ENCODE measurements around the gene HDLBP.
"Not testable (repeated sequence)": the region's sequence is repeated elsewhere in the genome, so short reads cannot be mapped to it uniquely, and the experiment has no call there.

HDLBP gene

DNA sequence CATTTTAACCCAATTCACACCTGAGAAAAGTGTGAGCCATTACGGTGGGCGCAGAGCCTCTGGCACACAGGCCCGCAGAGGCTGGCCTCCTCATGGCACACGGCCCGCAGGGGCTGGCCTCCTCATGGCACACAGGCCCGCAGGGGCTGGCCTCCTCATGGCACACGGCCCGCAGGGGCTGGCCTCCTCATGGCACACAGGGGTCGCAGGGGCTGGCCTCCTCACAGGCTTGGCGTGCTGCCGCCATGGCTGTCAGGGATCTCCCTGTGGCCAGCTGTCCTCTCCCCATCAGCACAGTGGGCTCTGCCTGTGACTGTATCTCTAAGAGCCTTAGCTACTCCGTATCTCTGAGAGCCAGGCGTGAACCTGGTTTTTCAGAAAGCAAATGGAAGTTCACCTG, 102.4 kb downstream of the HDLBP start:
- no peak for DNase-seq (ENCODE audit: low read depth)

DNA sequence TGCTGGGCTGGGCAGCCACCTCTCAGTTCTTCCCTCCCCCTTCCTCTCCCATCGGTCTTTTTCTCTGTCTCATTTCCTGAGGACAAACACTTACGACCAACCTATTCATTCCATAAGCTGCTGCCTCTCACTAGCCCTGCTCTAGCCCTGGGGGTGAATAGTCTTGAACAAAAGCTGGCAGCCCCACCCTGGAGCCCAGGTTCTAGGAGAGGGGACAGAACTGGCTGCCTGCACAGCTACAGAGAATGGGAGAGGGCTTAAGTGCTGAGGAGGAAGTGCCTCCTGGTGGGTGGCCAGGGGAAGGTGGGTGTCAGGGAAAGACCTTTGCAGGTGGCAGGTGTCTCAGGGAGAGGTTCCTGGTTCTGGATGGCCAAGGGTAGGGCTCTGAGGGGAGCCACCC, 104.2 kb downstream of the HDLBP start:
- no peak for DNase-seq (ENCODE audit: low read depth)

DNA sequence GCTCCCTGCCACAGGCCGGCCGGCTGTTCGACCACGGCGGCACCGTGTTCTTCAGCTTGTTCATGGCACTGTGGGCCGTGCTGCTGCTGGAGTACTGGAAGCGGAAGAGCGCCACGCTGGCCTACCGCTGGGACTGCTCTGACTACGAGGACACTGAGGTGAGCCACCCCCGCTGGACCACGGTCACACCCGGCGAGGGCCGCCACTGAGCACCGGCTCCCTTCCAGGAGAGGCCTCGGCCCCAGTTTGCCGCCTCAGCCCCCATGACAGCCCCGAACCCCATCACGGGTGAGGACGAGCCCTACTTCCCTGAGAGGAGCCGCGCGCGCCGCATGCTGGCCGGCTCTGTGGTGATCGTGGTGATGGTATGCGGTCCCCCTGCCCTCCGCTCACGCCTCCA, 106.2 kb downstream of the HDLBP start:
- no peak for DNase-seq (ENCODE audit: low read depth)

DNA sequence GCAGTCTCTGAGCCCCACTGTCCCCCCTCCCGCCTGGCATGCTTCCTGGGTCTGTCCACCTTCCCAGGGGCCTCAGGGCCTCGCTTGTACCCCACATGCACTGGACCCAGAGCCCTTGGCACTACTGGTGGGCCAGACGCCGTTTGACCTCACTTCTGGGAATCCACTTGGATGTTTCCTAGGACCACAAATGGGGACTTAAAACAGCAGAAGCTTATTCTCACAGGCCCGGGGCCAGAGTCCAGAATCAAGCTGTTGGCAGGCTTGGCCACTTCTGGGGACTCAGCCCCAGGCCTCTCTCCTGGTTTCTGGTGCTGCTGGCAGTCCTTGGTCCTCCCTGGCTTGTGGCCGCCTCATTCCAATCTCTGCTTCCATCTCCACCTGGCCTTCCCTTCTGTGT, 107.4 kb downstream of the HDLBP start:
- no peak for DNase-seq (ENCODE audit: low read depth)

DNA sequence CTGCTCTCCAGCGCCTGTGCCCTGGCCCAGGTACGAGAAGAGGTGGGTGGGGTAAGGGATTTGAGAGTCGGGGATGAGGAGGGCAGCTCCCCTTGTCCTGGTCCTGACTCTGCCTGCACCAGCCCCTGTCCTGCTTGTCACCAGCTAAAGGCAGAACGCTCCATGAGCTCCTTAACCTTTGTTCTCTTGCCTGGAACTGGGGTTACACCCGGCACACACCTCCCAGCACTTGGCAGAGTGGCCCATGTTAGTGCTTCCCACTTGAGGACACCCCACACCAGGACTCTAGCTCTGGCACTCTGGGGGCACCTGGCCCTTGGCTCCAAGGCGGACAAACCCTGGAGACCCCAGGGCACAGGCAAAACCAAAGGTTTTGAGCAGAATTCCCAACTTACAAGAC, 107.8 kb downstream of the HDLBP start:
- no peak for DNase-seq (ENCODE audit: low read depth)

DNA sequence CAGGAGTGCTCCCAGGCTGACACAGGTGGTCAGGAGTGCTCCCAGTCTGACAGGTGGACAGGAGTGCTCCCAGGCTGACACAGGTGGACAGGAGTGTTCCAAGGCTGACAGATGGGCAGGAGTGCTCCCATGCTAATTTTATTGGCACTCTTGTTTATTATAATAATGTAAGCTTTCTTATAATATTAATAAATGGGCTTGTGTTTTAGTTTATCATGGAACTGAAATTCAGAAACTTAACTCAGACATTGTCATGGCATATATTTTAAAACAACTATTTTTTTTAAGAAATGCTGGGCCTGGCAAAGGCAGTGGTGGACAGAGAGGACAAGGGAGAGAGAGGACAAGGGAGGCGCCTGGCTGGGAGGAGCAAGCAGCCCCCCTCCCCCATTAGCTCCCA, 108.3 kb downstream of the HDLBP start:
- DNase-seq (ENCODE audit: low read depth), result no peak

DNA sequence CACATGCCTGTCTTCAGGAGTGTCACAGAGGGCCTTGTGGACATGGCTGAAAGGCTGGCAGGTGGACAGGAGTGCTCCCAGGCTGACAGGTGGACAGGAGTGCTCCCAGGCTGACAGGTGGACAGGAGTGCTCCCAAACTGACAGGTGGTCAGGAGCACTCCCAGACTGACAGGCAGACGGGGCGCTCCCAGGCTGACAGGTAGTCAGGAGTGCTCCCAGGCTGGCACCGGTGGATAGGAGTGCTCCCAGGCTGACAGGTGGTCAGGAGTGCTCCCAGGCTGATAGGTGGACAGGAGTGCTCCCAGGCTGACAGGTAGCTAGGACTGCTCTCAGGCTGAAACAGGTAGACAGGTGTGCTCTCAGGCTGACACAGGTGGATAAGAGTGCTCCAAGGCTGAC, 110.4 kb downstream of the HDLBP start:
- no peak for DNase-seq (ENCODE audit: low read depth)

DNA sequence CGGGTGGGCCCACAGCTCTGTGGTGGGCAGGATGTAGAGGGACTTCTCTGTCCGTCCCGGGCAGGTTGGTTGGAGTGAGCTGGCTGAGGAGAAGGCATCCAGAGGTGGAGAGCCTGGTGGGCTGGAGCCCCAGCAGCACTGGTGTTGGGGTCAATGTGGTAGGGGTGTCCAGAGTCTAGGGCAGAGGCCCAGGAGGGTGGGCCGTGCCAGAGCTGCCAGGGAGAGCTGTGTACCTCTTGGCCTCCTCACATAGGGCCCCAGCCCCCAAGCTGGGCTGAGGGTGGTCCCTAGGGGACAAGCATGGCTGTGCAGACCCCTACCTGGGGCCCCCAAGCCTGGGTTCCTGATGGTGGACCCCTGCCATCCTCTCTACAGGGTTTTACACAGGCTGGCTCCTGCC, 111.0 kb downstream of the HDLBP start:
- no peak for DNase-seq (ENCODE audit: low read depth)

DNA sequence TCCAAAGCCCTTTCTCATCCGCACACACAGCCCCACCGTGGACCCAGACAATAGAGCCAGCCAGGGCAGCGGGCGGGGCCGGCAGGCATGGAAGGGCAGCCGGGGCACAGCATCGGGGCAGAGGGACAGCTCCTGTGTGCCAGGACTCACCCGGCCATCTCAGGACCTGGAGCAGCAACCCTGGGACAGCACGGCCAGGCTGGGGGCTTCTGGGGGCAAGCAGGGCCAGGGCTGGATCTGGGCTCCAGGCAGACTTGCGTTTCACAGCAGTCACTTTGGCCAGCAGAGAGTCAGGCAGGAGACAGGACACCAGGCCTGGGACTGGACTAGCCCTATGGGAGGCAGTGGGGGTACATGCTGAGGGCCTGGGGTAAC, 111.5 kb downstream of the HDLBP start:
- DNase-seq (ENCODE audit: low read depth), result no peak

DNA sequence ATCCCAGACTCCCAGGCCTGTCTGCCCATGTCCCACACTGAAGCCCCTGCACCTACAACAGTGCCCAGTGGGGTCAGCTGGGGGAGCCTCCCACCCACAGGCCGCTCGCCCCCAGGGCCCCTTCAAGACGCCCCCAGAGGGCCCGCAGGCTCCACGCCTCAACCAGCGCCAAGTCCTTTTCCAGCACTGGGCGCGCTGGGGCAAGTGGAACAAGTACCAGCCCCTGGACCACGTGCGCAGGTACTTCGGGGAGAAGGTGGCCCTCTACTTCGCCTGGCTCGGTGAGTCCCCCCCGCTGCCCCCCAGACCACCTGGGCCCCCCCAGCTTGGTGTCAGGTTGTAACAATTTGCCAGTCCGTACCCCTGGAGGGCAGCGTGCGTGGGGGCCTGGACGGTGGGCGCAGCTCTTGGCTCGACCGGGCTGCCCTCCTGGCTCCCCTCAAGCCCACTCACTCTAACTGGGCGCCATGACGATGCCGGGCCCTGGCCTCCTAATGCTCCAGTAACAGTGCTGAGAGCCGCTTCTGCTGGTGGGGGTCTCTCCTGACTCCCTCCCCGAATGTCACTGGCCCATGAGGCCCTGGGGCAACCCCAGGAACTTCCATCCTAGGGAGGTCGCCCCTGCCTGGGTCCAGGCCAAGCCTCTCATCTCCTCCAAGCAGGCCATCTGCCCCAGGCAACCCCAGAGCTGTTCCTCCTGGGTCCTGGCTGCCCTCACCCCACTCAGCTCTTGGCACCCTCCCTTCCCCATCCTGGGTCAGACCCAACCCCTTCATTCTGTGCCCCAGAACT, 112.1 kb downstream of the HDLBP start:
- no peak for DNase-seq (ENCODE audit: low read depth)

DNA sequence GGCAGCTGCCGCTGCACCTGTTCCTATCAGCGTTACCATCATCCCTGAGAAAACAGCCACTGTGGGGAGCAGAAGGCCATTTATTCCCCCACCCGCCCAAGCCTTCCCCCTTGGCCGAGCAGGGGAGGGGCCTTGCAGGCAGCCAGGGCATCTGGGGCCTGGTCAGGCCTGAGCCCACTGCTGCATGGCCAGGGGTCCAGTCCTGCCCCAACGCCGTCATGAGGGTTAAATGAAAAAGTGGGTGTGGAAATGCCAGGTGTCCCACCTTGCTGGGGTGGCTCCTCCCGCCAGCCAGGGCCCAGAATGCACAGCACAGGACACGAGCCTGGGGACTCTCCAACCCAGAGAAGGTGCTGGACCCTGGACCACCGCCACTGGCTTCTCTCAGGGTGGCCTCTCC, 112.8 kb downstream of the HDLBP start:
- no peak for DNase-seq (ENCODE audit: low read depth)

DNA sequence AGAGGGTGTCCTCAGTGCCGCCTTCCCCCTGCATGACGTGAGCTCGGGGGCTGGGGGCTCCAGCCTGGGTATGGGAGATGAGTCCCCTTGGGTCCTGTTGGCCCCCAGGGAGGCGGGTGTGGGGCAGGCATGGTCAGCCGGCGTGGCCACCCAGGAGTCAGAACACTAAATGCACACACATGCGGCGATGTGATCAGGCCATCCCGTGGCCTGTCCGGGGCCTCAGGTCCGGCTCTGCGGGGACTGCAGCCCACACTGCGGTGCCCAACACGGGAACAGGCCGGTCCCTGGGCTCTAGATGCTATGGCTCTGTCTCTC, 113.2 kb downstream of the HDLBP start:
- no peak for DNase-seq (ENCODE audit: low read depth)

DNA sequence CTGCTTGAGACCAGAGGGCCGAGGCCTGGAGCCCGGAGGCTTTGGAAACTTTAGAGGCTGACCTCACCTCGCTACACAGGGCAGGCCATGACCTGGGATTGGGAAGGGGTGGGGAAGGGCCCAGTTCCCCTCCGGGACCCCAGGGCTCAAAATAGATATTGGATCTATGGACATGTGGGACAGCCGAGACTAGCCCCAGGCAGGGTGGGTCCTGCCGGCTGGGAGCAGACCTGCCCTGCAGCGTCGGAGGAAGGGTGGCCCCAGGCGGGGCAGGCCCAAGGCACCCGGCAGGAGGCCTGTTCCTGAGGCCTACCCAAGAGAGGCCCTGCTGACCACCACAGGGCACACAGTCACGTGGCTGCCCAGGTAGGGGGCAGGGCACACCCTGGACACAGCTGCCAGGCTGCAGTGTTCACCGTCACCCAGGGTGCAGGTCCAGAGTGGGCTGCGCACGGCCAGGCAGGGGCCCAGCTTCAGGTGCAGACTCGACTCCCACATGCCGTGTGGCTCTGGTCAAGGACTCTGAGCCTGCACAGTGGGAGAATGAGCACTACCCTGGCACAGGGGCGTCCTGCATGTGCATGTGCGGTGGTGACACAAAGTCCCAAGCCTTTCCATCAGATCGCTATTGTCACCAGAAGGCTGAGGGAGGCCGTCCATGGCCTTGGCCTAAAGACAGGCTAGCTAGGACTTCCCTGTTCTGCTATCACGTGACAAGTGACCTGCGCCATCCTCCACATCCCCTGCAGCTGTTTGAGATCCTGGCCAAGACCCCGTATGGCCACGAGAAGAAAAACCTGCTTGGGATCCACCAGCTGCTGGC, 113.8 kb downstream of the HDLBP start:
- no peak for DNase-seq (ENCODE audit: low read depth)

DNA sequence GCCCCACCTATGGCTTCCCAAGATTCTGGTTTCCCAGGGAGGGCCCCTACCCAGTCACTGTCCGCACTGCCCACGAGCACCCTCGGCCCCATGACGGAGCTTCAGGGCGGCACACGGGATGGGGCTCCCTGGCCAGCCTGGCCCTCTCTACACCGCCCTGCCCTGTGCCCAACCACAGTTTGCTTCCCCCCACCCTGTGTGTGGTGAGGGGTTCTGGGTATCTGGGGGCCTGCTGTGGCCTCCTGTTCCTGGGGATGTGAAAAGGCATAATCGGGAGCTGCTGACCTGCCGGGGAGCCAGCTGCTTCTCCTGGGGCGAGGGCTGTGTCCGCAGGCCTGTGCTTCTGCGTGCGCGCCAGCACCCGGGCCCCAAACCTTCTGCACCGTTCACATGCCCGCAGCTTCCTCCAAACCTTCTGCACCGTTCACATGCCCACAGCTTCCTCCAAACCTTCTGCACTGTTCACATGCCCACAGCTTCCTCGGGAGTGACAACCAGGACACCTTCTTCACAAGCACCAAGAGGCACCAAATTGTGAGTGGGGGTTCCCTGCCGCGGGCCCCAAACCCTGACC, 114.6 kb downstream of the HDLBP start:
- DNase-seq (ENCODE audit: low read depth), result no peak

DNA sequence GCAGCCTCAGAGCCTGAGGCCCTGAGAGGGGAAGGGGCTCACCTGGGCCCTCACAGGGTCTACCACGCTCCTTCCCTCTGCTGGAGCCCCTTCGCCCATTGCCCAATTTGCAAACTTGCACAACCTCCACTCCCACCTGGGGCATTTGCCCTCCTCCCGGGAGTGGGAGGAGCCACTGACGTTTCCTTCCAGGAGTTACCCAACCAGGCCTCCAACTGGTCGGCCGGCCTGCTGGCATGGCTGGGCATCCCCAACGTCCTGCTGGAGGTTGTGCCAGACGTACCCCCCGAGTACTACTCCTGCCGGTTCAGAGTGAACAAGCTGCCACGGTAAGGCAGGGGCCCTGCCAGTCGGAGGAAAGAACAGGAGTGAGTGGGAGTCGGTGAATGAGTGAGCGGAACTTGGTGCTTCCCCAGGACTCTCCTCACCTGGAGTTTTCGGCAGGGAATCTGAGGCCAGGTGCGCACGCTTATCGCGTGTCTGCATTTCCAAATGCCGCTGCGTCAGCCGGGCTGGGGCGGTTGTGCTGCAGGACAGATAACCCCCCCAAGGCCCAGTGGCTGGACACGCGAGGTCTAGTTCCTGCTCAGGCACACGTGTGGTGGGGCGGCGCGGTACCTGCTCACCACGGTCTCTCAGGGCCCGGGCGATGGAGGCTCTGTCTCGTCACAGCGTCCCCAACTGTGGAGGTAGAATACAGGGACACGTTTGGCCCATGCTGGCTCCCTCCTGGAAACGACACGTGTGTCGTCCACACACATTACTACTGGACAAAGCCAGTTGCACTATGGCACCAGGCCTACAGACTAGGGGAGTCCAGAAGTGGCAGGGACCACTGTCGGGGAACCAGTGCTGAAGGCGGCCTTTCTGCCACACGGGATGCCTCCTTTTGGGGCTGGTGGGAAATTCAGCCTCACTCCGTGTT, 115.3 kb downstream of the HDLBP start:
- no peak for DNase-seq (ENCODE audit: low read depth)

DNA sequence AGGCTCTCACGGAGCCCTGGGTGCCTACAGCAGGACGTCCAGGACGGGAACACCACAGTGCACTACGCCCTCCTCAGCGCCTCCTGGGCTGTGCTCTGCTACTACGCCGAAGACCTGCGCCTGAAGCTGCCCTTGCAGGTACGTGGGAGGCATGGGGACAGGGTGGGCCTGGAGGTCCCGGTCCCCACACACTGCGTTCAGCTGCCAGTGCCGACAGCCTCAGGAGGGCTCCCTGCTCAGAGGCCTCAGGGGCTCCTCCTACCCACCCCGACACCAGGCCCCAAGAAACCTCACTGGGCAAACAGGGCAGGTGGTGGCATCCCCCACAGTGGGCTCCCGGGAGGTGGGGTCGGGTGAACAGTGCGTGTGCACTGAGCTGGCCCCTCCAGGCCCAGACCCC, 116.2 kb downstream of the HDLBP start:
- no peak for DNase-seq (ENCODE audit: low read depth)

DNA sequence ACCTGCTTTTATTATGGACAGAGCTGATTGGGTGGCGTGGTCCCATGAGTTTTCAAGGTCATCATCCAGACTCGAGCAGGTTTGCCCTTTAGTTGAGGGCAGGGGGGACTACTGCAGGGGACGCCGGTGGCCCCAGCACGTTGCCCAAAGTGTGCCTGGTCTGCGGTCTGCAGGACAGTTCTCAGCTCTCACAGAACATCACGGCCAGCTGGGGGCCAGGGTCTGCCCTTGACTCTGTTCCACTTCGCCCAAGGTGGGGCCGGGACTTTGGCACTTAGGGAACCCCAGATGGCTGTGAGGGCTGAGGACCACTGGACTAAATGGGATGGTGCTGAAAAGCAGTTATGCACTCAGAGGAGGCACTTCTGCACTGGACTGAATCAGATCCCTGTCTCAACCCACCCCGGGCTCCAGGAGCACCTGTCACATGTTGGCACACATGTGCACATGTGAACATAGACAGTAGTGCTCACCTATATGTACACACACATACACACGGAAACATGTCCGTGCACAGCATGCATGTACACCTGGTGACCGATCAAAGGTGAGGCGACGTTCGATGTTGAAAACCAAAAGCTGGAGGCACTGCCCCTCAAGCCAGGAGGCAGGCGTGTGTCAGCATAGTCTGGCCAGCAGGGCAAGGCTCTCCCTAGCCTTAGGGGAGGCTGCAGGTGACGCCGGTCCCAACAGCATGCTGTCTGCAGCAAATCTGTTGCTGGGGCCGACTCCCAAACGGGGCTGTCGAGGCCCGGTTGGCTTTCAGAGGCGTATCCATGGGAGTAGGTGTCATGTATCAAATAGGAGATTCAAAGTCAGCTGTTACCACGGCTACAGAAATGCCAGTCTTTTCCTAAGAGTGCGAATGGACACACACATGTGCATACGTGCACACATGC, 116.8 kb downstream of the HDLBP start:
- no peak for DNase-seq (ENCODE audit: low read depth)

DNA sequence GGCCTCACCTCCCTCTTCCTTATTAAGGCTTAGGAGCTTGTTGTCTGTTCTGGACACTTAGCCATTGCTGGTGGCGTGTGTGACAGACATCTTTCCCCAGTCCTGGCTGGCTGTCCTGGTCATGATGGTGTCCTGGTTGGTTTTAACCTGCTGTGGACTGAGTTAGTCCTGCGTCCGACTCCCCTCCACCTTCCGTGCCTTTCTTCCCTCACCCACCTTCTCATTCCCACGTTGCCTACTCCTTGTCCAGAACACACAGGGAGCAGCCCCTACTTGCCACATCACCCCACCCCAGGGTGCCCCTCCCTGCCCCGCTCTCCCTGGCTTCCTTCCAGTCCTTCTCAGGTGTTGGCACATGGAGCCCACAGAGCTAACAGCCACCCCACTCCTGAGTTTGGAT, 117.5 kb downstream of the HDLBP start:
- no peak for DNase-seq (ENCODE audit: low read depth)

DNA sequence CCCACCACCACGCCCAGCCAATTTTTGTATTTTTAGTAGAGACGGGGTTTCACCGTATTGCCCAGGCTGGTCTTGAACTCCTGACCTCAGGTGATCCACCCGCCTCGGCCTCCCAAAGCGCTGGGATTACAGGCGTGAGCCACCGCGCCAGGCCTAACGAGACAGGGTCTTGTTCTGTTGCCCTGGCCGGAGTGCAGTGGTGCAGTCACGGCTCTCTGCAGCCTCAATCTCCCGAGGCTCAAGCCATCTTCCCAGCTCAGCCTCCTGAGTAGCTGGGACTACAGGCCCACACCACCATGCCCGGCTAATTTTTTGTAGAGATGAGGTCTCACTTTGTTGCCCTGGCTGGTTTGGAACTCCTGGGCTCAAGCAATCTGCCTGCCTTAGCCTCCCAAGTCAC, 118.2 kb downstream of the HDLBP start:
- not testable (repeated sequence) for DNase-seq (ENCODE audit: low read depth)

DNA sequence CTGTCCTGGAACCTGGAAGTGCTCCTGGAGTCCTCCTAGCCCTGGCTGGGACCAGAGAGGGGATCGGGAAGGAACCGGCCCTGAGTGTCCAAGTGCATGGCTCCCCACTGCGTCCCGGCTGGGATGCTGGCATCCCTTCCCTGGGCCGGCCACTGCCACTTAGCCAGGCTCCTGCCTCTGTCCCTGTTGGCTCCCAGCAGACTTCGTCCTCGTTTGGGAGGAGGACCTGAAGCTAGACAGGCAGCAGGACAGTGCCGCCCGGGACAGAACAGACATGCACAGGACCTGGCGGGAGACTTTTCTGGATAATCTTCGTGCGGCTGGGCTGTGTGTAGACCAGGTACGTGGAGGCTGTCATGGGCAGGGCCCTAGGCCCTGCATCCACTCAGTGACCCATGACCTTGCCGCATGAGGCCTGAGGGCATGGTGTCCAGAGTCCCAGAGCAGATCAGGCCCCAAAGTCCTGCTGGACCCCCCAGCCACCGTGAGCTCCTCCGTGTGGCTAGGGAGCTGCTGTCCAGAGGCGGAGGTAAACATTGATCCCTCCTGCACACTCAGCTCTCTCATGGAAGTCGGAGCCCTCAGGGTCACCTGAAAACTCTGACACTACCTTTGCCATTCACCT, 119.9 kb downstream of the HDLBP start:
- DNase-seq (ENCODE audit: low read depth), result no peak

DNA sequence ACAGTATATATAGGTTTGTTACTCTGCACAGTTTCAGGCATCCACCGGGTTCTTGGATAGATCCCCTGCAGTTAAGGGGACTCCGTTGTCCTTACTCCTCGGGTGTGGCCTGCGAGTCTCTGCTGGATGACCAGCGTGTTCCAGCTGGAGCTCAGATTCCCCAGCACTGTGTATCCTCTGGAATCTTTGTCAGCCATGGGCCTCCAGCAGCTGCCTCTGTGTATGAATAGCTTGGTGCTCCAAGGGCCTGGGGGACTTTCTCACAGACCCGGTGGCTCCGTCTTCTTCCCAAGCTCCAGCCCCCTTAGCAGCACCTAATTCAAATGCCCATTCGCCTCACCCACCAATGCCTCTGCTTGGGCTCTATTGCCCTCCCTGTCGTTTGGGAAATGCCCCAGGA, 120.7 kb downstream of the HDLBP start:
- DNase-seq (ENCODE audit: low read depth), result no peak

All from activated T-cell treated with anti-CD3 and anti-CD28 coated beads for 24 hours (primary cell).